C4-2B (cell line): ENCODE results near the gene KLF15.

Experiments
- ZFX ChIP-seq: fragments of 450-650 bp; IDR thresholded peaks from 2 replicates; pipeline ENCODE4 v1.6.1; 2017
- TF ChIP-seq, protein P1 (sequence below): fragments of 450-650 bp; conservative IDR thresholded peaks from 2 replicates; pipeline ENCODE4 v1.5.1; 2017; ENCODE audit warnings: mild to moderate bottlenecking

DNA sequence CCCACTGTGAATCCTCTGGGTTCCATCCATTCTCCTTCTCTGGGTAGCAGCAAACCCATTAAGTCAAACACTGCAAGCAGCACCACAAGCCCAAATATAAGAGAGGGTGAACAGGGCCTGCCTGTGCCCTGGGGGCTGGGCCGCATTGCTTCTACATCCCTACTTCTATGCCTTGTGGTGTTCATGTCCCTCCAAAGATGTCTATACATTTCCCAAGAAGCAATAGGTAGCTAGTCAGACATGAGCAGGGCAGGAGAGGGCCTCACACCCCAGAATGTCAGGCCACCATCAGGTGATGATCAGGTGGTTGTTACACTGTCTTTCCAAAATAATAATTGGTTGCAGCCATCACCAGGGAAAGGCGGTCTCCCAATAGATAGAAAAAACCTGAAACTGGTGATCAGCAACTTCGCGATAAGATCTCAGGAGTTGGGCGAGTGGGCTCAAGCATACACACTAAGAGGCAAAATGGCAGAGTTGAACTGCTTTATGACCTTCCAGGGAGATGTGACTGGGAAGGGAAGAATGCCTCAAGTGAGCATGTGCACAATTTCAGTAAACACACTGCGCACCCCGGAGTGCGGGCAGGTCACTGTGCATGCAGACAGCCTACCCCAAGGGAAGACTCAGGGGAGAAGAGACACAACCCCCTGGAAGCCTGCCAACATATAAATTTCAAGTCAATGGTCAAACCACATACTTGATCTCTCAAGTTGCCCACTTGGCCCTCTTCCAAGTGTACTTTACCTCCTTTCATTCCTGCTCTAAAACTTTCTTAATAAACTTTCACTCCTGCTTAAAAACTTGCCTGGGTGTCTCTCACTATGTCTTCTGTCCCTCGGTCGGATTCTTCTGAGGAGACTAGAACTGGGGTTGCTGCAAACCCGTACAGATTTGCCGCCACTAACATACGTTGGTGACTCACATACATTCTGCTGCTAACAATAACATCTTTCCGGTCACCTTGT is 39.9 kb downstream of the KLF15 start:
- TF ChIP-seq, protein P1, sequence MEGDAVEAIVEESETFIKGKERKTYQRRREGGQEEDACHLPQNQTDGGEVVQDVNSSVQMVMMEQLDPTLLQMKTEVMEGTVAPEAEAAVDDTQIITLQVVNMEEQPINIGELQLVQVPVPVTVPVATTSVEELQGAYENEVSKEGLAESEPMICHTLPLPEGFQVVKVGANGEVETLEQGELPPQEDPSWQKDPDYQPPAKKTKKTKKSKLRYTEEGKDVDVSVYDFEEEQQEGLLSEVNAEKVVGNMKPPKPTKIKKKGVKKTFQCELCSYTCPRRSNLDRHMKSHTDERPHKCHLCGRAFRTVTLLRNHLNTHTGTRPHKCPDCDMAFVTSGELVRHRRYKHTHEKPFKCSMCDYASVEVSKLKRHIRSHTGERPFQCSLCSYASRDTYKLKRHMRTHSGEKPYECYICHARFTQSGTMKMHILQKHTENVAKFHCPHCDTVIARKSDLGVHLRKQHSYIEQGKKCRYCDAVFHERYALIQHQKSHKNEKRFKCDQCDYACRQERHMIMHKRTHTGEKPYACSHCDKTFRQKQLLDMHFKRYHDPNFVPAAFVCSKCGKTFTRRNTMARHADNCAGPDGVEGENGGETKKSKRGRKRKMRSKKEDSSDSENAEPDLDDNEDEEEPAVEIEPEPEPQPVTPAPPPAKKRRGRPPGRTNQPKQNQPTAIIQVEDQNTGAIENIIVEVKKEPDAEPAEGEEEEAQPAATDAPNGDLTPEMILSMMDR: no peak
- TF ChIP-seq ZFX: no peak
